Activated CD4-positive, alpha-beta T cell treated with anti-CD3 and anti-CD28 coated beads, Interleukin-2, amount 10 ng/mL, durations not matched to agents 7 days and 5 days (primary cell): Measurements from ENCODE around the gene LRRC56. TPM values are rescaled to one million over a fixed set of nuclear protein-coding genes. Genes with fewer than 3 reads are reported as not detected.
A peak's percentile ranks its signal among the peaks of the same experiment; 100 is the strongest.
"Not testable (repeated sequence)": the region's sequence is repeated elsewhere in the genome, so short reads cannot be mapped to it uniquely, and the experiment has no call there.

Experiments used
- CTCF ChIA-PET: fragments of 350-600 bp; sonication (Branson Sonifier 250); formaldehyde crosslinking; loops from one replicate; lab custom pipeline; 2021; ENCODE audit warnings: antibody characterized with exemption; lab: Charles Lee
- POLR2A ChIA-PET: fragments of 350-600 bp; sonication (Branson Sonifier 250); formaldehyde crosslinking; loops from one replicate; lab custom pipeline; 2021; ENCODE audit warnings: antibody characterized with exemption; lab: Charles Lee
- DNase-seq: peaks from one replicate; pipeline ENCODE4 v3.0.0-alpha.2; 2020
- H3K27ac Mint-ChIP-seq: one replicate; pipeline ENCODE4 v1.8.0; 2021; ENCODE audit warnings: mild to moderate bottlenecking, moderate library complexity, mixed read lengths
- H3K27me3 Mint-ChIP-seq: one replicate; pipeline ENCODE4 v1.8.0; 2021; ENCODE audit warnings: mixed read lengths
- H3K36me3 Mint-ChIP-seq: one replicate; pipeline ENCODE4 v1.8.0; 2021; ENCODE audit warnings: low read depth, mixed read lengths
- H3K4me1 Mint-ChIP-seq: one replicate; pipeline ENCODE4 v1.8.0; 2021; ENCODE audit warnings: mixed read lengths
- H3K4me3 Mint-ChIP-seq: one replicate; pipeline ENCODE4 v1.8.0; 2021; ENCODE audit warnings: mild to moderate bottlenecking, moderate library complexity, mixed read lengths
- H3K9me3 Mint-ChIP-seq: one replicate; pipeline ENCODE4 v1.8.0; 2021; ENCODE audit warnings: mixed read lengths
- total RNA-seq, 2 experiments: library from RNA; stranded (reverse); gene quantifications; one replicate each; pipeline ENCODE4 v1.2.3, GENCODE V29; 2021

Gene LRRC56
- total RNA-seq, 2 experiments from 2014 or later: 2.0 to 2.1 TPM

DNA sequence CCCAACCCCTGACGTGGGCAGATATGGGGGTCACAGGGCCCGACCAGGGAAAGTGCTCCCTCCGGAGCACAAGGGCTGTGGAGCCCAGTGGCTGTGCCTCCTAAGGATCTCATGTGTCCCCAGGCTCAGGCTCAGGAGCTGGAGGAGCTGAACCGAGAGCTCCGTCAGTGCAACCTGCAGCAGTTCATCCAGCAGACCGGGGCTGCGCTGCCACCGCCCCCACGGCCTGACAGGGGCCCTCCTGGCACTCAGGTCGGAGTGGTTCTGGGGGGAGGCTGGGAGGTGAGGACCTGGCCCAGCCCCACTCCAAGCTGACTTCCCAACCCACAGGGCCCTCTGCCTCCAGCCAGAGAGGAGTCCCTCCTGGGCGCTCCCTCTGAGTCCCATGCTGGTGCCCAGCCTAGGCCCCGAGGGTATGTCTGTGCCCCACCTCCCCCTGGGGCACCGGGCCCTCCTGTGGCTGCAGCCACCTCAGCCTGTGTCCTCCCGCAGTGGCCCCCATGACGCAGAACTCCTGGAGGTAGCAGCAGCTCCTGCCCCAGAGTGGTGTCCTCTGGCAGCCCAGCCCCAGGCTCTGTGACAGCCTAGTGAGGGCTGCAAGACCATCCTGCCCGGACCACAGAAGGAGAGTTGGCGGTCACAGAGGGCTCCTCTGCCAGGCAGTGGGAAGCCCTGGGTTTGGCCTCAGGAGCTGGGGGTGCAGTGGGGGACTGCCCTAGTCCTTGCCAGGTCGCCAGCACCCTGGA, 25.9 kb downstream of the LRRC56 start:
- POLR2A ChIA-PET: no interaction called here
- no peak overlapping the region for H3K4me3 Mint-ChIP-seq
- peaks cover 9% of the 10 kb centered on the region for H3K36me3 Mint-ChIP-seq
- no peaks in the 10 kb centered on the region for H3K9me3 Mint-ChIP-seq
- H3K4me1 Mint-ChIP-seq: peaks cover 27% of the 10 kb centered on the region
- peaks cover 2% of the 10 kb centered on the region for H3K27me3 Mint-ChIP-seq
- DNase-seq: no peak
- no peak overlapping the region for H3K27ac Mint-ChIP-seq
- CTCF ChIA-PET: interaction anchor here (1.2 to 2.1 kb wide), 2 partner anchors 8 to 13 kb away, joined by 4 to 12 read pairs; partner anchors contain the start of gene PHRF1

DNA sequence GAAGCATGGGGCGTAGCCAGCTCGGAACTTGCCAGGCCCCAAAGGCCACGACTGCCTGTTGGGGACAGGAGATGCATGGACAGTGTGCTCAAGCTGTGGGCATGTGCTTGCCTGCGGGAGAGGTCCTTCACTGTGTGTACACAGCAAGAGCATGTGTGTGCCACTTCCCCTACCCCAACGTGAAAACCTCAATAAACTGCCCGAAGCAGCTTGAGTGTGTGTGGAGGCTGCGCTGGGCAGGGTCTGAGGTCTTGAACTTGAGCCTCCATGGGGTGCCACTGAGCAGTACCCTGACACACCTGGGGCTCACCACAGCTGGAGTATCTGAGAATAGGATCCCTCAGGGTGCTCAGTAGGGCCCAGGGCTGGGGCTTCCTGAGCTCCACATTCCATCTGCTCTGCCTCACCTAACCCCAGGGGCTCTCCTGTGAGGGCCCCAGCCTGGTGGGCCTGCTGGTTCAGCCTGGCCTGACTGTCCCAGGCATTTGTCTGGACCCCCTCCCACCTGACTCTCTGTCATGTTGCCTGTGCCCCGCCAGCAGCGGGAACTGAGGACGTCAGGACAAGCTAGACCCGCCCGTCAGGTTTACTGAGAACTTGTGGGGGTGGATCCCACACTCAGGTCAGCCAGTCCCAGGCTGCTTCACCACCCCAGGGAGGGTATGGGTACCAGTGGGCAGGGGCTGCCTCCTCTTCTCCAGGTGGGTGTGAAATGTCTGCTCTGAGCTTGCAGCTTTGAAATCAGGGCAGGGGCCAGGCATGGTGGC, 26.7 kb downstream of the LRRC56 start:
- CTCF ChIA-PET: interaction anchor here (0.5 to 2.1 kb wide), 4 partner anchors 9 to 21 kb away, joined by 3 to 12 read pairs (median 4); partner anchors contain the start of gene PHRF1
- DNase-seq: no peak
- Mint-ChIP-seq H3K4me3 (no peak overlapping the region), H3K4me1 (peaks cover 27% of the 10 kb centered on the region), H3K27ac (no peak overlapping the region), H3K36me3 (peaks cover 9% of the 10 kb centered on the region), H3K27me3 (peaks cover 2% of the 10 kb centered on the region), H3K9me3 (no peaks in the 10 kb centered on the region)
- POLR2A ChIA-PET: no interaction called here

DNA sequence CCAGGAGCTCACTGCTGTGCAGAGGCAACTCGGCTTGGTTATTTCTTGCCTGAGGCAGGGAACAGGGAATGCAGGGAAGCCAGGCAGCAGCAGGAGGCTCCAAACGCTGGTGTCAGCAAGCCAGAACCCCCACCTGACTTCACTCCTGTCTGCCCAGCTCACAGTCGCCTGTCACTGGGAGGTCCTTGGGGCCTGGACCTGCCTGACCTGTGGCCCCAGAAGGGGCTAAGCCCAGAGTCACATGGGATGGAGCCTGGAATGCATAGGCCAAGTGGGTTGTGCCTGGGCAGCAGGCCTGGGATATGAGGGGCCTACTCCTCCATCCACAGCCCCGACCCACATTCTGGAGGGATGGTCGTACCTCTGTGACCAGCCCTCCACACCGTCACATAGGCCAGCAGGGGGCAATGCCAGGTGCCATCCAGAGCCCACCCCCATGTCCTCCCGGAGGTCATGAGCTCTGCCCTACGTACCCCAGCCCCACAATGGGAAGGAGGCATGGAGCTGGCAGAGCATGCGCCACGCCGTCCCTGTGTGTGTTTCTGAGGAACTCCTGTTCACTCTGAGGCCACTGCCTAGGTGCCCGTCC, 28.7 kb downstream of the LRRC56 start:
- Mint-ChIP-seq H3K9me3 (no peaks in the 10 kb centered on the region), H3K36me3 (peaks cover 9% of the 10 kb centered on the region), H3K4me3 (no peak overlapping the region), H3K27ac (no peak overlapping the region), H3K4me1 (peaks cover 24% of the 10 kb centered on the region), H3K27me3 (no peaks in the 10 kb centered on the region)
- ChIA-PET CTCF (interaction anchor here (1.2 to 2.2 kb wide), 5 partner anchors 8 to 47 kb away, joined by 3 to 11 read pairs (median 5); partner anchors contain the start of gene HRAS), POLR2A (no interaction called here)
- DNase-seq: no peak

DNA sequence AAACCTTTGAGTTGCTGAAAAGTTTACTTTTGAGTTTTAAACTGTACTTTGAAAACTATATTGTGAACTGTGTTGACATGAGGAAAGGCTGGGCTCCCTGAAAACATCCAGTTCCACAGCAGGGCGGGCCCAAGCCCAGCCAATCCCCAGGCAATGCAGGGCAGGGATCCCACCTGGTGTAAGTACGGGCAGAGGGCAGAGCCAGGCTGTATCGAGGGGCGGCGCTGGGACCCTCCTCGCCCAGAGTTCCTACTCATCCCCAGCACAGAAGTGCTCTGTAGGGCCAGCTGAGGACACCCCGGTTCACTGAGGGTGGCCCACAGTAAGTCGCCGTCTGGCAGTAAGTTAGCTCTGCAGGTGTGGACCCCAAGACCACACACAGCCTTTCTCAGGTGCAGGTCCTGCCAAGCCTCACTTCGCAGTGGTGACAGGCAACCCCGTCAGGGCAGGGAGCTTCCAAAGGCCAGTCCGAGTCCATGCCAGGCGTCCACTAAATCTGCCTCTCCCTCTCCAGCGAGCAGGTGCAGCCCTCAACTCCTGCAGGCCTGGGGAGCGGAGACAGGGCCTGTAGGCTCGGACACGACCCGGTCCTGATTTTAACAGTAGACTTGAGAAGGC, 29.8 kb downstream of the LRRC56 start:
- no peak for DNase-seq
- Mint-ChIP-seq H3K27ac (peak overlapping the region; percentile 86), H3K4me3 (peak overlapping the region; percentile 85), H3K36me3 (peaks cover 9% of the 10 kb centered on the region), H3K4me1 (peaks cover 22% of the 10 kb centered on the region), H3K9me3 (no peaks in the 10 kb centered on the region), H3K27me3 (no peaks in the 10 kb centered on the region)
- POLR2A ChIA-PET: no interaction called here
- CTCF ChIA-PET: interaction anchor here (0.5 to 2.0 kb wide), 8 partner anchors 9 to 1001 kb away, joined by 3 to 11 read pairs (median 3); partner anchors contain the start of gene HRAS

DNA sequence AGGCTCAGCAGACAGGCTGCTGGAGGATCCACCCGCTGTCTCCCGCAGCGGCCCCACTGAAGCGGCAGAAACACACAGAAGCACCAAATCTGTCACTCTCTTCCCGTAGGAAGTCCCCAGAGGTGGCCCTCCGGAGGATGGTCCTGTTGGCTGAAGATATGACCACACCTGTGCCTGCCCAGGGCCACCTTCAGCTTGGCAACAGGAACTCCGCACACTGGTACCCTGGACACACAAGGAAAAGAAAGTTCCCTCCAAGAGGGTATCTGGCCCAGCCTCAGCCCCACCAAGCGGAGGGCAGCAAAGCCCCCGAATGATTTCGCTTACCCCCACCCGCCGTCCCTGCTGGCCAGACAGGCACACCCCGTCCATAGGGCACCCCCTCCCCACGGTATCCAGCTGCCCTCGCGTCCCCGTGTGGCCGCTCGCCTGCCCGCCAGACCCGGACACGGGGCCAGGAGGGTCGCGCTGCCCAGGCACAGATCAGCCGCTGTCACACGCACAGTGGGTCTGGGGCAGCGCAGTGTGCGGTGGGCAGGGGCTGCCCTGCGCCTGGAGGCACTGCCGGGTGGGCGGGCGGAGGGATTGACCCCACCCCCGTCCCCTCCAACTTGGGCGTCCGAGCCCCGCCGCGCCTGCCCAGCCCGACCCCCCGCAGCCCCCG, 30.4 kb downstream of the LRRC56 start:
- POLR2A ChIA-PET: no interaction called here
- CTCF ChIA-PET: interaction anchor here (0.5 to 1.9 kb wide), 5 partner anchors 10 to 49 kb away, joined by 3 to 7 read pairs (median 3); no protein-coding TSS in a partner anchor
- H3K36me3 Mint-ChIP-seq: peaks cover 9% of the 10 kb centered on the region
- H3K27me3 Mint-ChIP-seq: no peaks in the 10 kb centered on the region
- peaks cover 22% of the 10 kb centered on the region for H3K4me1 Mint-ChIP-seq
- DNase-seq: no peak
- peak overlapping the region; percentile 86 for H3K27ac Mint-ChIP-seq
- peak overlapping the region; percentile 85 for H3K4me3 Mint-ChIP-seq
- no peaks in the 10 kb centered on the region for H3K9me3 Mint-ChIP-seq

DNA sequence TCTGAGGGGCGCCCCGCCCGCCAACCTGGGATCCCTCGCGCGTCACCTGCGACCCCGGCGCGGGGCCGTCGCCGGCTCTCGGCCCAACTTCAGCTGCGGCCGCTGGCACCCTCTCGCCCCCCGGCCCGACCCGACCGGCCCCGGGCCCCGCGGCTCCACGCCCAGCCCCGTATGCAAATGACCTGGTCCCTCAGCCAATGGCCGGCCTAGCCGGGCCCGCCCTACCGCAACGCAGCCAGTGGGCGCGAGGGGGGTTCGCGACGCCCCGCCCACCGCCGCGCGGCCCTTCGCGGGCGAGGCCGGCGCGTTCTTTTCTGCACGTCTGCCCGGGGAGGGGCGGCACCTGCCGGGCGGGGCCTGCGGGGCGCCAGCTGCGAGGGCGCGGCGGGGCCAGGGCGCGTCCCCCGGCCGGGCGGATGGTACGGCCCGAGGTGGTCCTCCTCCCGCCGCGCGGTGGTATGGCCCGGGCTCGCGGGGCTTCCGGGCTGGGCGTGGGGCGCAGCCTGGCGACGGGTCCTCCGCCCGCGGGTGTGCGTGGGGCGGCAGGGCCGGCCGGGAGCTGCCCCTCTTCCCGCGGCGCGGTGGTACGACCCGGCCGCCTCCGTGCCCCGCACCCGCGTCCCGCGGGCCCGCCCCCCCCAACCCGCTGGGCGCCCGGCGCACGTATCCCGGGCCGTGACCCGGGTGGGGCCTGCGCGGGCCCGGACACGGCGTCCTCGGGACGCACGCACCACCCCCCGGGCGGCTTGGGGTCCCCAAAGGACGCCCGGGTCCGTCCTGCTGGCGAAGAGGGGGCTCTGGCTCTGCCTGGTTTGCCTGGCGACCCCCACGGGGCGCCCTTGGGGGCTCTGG, 31.2 kb downstream of the LRRC56 start:
- Mint-ChIP-seq H3K4me3 (peak overlapping the region; percentile 79), H3K36me3 (peaks cover 7% of the 10 kb centered on the region), H3K9me3 (no peaks in the 10 kb centered on the region), H3K4me1 (peaks cover 23% of the 10 kb centered on the region), H3K27ac (peak overlapping the region; percentile 88), H3K27me3 (no peaks in the 10 kb centered on the region)
- ChIA-PET POLR2A (no interaction called here), CTCF (interaction anchor here (0.6 to 1.7 kb wide), 4 partner anchors 13 to 1434 kb away, joined by 3 to 7 read pairs (median 3); no protein-coding TSS in a partner anchor)
- peak; percentile 94 for DNase-seq

DNA sequence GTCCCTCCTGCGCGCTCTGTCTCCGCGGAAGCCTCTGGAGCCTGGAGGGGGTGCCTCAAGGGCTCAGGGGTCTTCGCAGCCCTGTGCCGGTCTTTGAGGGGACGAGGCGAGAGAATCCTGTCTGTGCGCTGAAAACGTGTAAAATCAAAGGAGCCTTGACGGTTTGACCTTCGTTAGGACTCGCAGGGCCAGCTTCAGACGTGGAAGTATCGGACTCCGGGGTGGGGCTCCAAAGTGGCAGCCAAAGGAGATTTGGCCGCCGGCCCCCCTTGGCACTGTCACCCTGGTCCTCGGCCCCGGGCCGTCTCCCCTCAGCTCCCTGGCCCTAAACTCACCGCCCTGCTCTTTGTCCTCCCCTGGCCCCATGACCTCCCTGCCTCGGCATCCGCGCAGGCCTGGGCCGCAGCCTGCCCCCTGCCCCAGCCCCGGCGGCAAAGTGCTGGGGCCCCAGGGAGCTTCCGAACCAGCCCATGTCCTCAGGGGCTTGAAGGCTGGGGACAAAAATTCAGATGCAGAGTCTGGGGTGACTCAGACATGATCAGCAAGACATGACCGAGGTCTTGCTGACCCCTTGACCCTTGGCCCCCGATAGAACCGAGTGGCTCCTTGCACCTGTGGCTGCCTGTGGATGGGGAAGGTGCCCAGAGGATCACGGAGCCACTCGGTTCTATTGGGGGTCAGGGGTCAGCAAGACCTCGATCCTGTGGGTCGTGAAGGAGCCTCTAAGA, 32.0 kb downstream of the LRRC56 start:
- H3K27ac Mint-ChIP-seq: peak overlapping the region; percentile 88
- peaks cover 3% of the 10 kb centered on the region for H3K27me3 Mint-ChIP-seq
- peaks cover 3% of the 10 kb centered on the region for H3K36me3 Mint-ChIP-seq
- H3K4me3 Mint-ChIP-seq: peak overlapping the region; percentile 79
- DNase-seq: no peak
- peaks cover 25% of the 10 kb centered on the region for H3K4me1 Mint-ChIP-seq
- H3K9me3 Mint-ChIP-seq: no peaks in the 10 kb centered on the region
- ChIA-PET CTCF (interaction anchor here (0.6 to 1.7 kb wide), 5 partner anchors 14 to 1433 kb away, joined by 3 to 7 read pairs (median 3); no protein-coding TSS in a partner anchor), POLR2A (no interaction called here)

DNA sequence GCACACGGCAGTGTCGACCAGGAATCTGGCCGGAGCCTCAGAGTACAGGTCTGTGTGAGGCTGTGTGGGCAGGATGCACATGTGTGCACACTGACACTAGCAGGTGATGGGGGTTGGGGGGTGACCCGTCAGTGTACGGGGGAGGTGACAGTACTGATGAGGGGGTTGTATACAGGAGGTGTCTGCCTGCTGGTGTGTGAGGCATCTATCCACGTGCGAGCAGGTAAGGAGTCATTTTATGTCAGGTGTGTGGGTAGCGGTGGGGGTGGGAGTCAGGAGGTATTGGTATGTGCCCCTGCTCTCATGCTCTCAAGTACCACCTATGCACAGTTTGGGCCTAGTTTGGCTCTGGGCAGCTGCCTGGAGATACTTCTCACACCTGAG, 34.5 kb downstream of the LRRC56 start:
- ChIA-PET CTCF (no interaction called here), POLR2A (no interaction called here)
- DNase-seq: no peak
- no peak overlapping the region for H3K4me3 Mint-ChIP-seq
- no peak overlapping the region for H3K27ac Mint-ChIP-seq
- H3K9me3 Mint-ChIP-seq: no peaks in the 10 kb centered on the region
- peaks cover 3% of the 10 kb centered on the region for H3K36me3 Mint-ChIP-seq
- peaks cover 7% of the 10 kb centered on the region for H3K27me3 Mint-ChIP-seq
- peaks cover 29% of the 10 kb centered on the region for H3K4me1 Mint-ChIP-seq

DNA sequence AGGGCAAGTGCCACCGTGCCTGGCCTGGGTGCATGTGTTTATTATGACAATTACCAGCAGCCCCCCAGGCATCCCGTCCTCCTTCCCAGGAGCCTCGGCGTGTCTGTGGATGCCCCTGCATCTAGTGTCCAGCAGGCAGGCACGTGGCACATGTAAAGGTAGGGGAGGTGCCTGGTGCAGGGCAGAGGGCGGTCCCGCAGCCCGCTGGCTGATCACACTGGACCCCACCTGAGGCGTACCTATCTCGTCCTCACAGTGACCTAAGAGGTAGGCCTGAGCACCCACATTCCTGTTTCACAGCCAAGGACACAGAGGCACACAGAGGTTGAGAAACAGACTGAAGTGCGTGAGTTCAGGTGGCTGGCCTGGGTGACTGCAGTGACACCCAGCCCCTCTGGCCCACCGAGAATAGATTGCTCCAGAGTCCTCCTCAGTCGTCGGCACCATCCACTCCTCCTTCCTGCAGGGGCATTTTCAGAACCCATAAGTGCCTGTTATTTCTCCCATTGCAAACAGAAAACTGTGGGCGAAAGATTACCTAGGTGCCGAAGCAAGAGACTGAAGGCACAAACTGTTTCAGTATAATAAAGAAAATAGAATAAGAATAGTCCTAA, 35.9 kb downstream of the LRRC56 start:
- no peak for DNase-seq
- POLR2A ChIA-PET: no interaction called here
- CTCF ChIA-PET: no interaction called here

DNA sequence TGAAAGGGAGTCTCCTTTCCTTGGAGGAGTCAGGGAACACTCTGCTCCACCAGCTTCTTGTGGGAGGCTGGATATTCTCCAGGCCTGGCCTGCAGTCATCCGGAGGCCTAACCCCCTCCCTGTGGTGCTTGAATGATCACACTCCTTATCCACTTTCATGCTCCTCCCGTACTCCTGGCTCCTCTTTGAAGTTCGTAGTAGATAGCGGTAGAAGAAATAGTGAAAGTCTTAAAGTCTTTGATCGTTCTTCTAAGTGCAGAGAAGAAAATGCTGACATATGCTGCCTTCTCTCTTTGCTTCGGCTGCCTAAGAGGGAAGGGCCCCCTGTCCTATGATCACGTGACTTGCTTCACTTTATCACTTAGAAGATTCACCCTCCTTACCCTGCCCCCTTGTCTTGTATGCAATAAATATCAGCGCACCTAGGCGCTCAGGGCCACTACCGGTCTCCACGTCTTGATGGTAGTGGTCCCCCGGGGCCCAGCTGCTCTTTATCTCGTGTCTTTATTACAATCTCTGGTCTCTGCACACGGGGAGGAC, 36.8 kb downstream of the LRRC56 start:
- peak overlapping the region; percentile 28 for H3K27ac Mint-ChIP-seq
- H3K27me3 Mint-ChIP-seq, CTCF ChIA-PET, H3K36me3 Mint-ChIP-seq, H3K9me3 Mint-ChIP-seq, POLR2A ChIA-PET: not testable (repeated sequence)
- H3K4me3 Mint-ChIP-seq: peak overlapping the region; percentile 78
- H3K4me1 Mint-ChIP-seq: peaks cover 39% of the 10 kb centered on the region
- peak; percentile 37 for DNase-seq

More for the DNA sequence above, 35.9 kb downstream of the LRRC56 start:
- Mint-ChIP-seq H3K27ac (no peak overlapping the region), H3K4me3 (no peak overlapping the region), H3K4me1 (peaks cover 31% of the 10 kb centered on the region), H3K9me3 (no peaks in the 10 kb centered on the region), H3K27me3 (peaks cover 7% of the 10 kb centered on the region), H3K36me3 (peaks cover 4% of the 10 kb centered on the region)
